H1 (cell line): ENCODE results near the gene DCXR. TPM values are rescaled to one million over a fixed set of nuclear protein-coding genes. Genes with fewer than 3 reads are reported as not detected.

Experiments
- CBX5 ChIP-seq: fragments of 300-800, 300-1000 bp; sonication (generic); IDR thresholded peaks from 2 replicates; pipeline ENCODE4 v1.7.1; 2016; ENCODE audit warnings: antibody characterized with exemption, low read length, low read depth
- CHD2 ChIP-seq: IDR thresholded peaks from 2 replicates; pipeline ENCODE4 v1.6.1; 2012; ENCODE audit warnings: low read length, improper control_type of control experiment
- CTCF ChIP-seq, 3 experiments: IDR thresholded peaks; 1 replicate in 2 of 3; 2 replicates in 1 of 3; pipeline versions ENCODE4 v1.5.1 to v1.6.1; 2011; ENCODE audit warnings: low read length in 3 of 3, mild to moderate bottlenecking in 3 of 3, inconsistent platforms in 2 of 3, low read depth in 1 of 3, moderate library complexity in 1 of 3; ENCODE audit not compliant: insufficient read depth in 1 of 3; ENCODE audit errors: control extremely low read depth in 1 of 3
- EGR1 ChIP-seq: IDR thresholded peaks from 2 replicates; pipeline ENCODE4 v1.6.1; 2011; ENCODE audit warnings: low read depth, low read length, borderline replicate concordance
- EZH2 ChIP-seq: fragments of 200-600 bp; sonication (generic); IDR thresholded peaks from 2 replicates; pipeline ENCODE4 v1.7.1; 2012; ENCODE audit warnings: low read depth, mild to moderate bottlenecking, moderate library complexity, low read length, inconsistent platforms; ENCODE audit not compliant: severe bottlenecking
- GABPA ChIP-seq: IDR thresholded peaks from 2 replicates; pipeline ENCODE4 v1.6.1; 2011; ENCODE audit warnings: mild to moderate bottlenecking, low read length, moderate library complexity, borderline replicate concordance; ENCODE audit not compliant: insufficient read depth
- HDAC2 ChIP-seq, 2 experiments: fragments of 300-600 bp in 1 of 2; sonication (generic) in 1 of 2; IDR thresholded peaks; 2 replicates each; pipeline ENCODE4 v1.6.1; 2011 to 2012; ENCODE audit warnings: low read depth in 2 of 2, low read length in 2 of 2, mild to moderate bottlenecking in 2 of 2, moderate library complexity in 2 of 2, borderline replicate concordance in 1 of 2, inconsistent platforms in 1 of 2
- HDAC6 ChIP-seq: IDR thresholded peaks from one replicate; pipeline ENCODE4 v1.7.1; 2012; ENCODE audit warnings: low read depth, mild to moderate bottlenecking, inconsistent platforms, low read length, moderate library complexity
- KDM1A ChIP-seq: fragments of 200-600, 300-600 bp; sonication (generic); IDR thresholded peaks from 2 replicates; pipeline ENCODE4 v1.7.1; 2016; ENCODE audit warnings: mild to moderate bottlenecking, low read length, borderline replicate concordance
- NANOG ChIP-seq: IDR thresholded peaks from 2 replicates; pipeline ENCODE4 v1.6.1; 2011; ENCODE audit warnings: low read length, low read depth, mild to moderate bottlenecking, inconsistent platforms; ENCODE audit not compliant: insufficient read depth, poor library complexity, severe bottlenecking
- NRF1 ChIP-seq: IDR thresholded peaks from 2 replicates; pipeline ENCODE4 v1.6.1; 2011; ENCODE audit warnings: mild to moderate bottlenecking, low read depth, low read length, improper control_type of control experiment
- RAD21 ChIP-seq, 2 experiments: IDR thresholded peaks in 1 of 2; conservative IDR thresholded peaks in 1 of 2; 2 replicates each; pipeline ENCODE4 v1.6.1; 2011; ENCODE audit warnings: low read depth in 2 of 2, low read length in 2 of 2, improper control_type of control experiment in 1 of 2, inconsistent platforms in 1 of 2, mild to moderate bottlenecking in 1 of 2, moderate library complexity in 1 of 2
- RNF2 ChIP-seq: fragments of 200-900, 300-1000 bp; sonication (generic); IDR thresholded peaks from 2 replicates; pipeline ENCODE4 v1.7.1; 2016; ENCODE audit warnings: borderline replicate concordance, low read depth, mild to moderate bottlenecking, antibody characterized with exemption, low read length; ENCODE audit not compliant: poor library complexity, severe bottlenecking; ENCODE audit errors: missing control alignments
- RXRA ChIP-seq: IDR thresholded peaks from 2 replicates; pipeline ENCODE4 v1.6.1; 2011; ENCODE audit warnings: low read depth, mild to moderate bottlenecking, low read length, moderate library complexity; ENCODE audit not compliant: insufficient read depth
- SIRT6 ChIP-seq: IDR thresholded peaks from one replicate; pipeline ENCODE4 v1.7.1; 2012; ENCODE audit warnings: low read length, inconsistent platforms
- SP1 ChIP-seq: IDR thresholded peaks from 2 replicates; pipeline ENCODE4 v1.6.1; 2011; ENCODE audit warnings: low read depth, low read length
- SP2 ChIP-seq: IDR thresholded peaks from 2 replicates; pipeline ENCODE4 v1.6.1; 2012; ENCODE audit warnings: mild to moderate bottlenecking, low read length, inconsistent platforms
- SUZ12 ChIP-seq: fragments of 200-600 bp; sonication (generic); IDR thresholded peaks from 2 replicates; pipeline ENCODE4 v1.6.1; 2012; ENCODE audit warnings: mild to moderate bottlenecking, inconsistent platforms, low read length, moderate library complexity, mixed read lengths
- TEAD4 ChIP-seq: IDR thresholded peaks from 2 replicates; pipeline ENCODE4 v1.6.1; 2012; ENCODE audit warnings: low read depth, low read length, inconsistent platforms, mixed read lengths
- USF2 ChIP-seq: IDR thresholded peaks from 2 replicates; pipeline ENCODE4 v1.6.1; 2011; ENCODE audit warnings: low read length, improper control_type of control experiment
- polyA plus RNA-seq, 7 experiments: library from polyadenylated mRNA; depleted of rRNA in 3 of 7; stranded (reverse) in 5 of 7; unstranded in 2 of 7; fragments of >200 nt in 5 of 7; fragments of 200-250 nt in 2 of 7; gene quantifications; 1 replicate in 5 of 7; 2 replicates in 1 of 7; 4 replicates in 1 of 7; pipeline versions ENCODE4 v1.2.1 to v1.2.3, GENCODE V29; 2011 to 2013; ENCODE audit warnings: missing spikeins in 2 of 7, mixed read lengths in 2 of 7
- total RNA-seq: library from RNA; stranded (reverse); fragmentation: NEBNext Ultra II Directional; extraction: Animal tissue kit (Norgen Biotek cat#: 25700); gene quantifications from 2 replicates; pipeline ENCODE4 v1.2.1, GENCODE V29; 2021

The DCXR gene
- total and polyA plus RNA-seq, 2 of the 8 experiments (the other 6 are each of a cell fraction or from before 2014, with no cell fraction given): 96.3 to 212 TPM

GRCh38 chr17:82065638-82066303, 28.3 kb upstream of the DCXR start, which contains the start of gene DUS1L (continued):
- TF ChIP-seq USF2: no peak
- TF ChIP-seq HDAC2 (IDR thresholded peaks at IDR 0.05; ENCODE audit: borderline replicate concordance in 1 of 2, low read depth in 2 of 2, low read length in 2 of 2): no peak
- no peak for TF ChIP-seq NRF1
- TF ChIP-seq GABPA: peak; percentile 99
- TF ChIP-seq RNF2: no peak
- TF ChIP-seq NANOG: no peak
- no peak for TF ChIP-seq CBX5
- no peak for TF ChIP-seq HDAC6
- peak; percentile 73 for TF ChIP-seq CHD2
- TF ChIP-seq KDM1A: no peak
- no peak for TF ChIP-seq SUZ12
- TF ChIP-seq SIRT6: no peak
- TF ChIP-seq SP1: no peak
- no peak for TF ChIP-seq CTCF (IDR thresholded peaks at IDR 0.05; ENCODE audit: control extremely low read depth in 1 of 3, insufficient read depth in 1 of 3, low read depth in 1 of 3, low read length in 3 of 3)
- TF ChIP-seq TEAD4: no peak
- TF ChIP-seq RAD21 (IDR thresholded peaks at IDR 0.05 in 1 of 2, conservative IDR thresholded peaks at IDR 0.05 in 1 of 2; ENCODE audit: low read depth in 2 of 2, low read length in 2 of 2): no peak
- TF ChIP-seq RXRA: no peak
- TF ChIP-seq EGR1: peak; percentile 73; the same call in 1 of the 2 replicates
- TF ChIP-seq EZH2: no peak
- no peak for TF ChIP-seq SP2
